OCI-LY1 (cell line): ENCODE data around the gene CYTH2.

Experiments used
- H2AFZ ChIP-seq: fragments of 200-600 bp; sonication (generic), shearing (Covaris generic); 2 replicates; pipeline ENCODE4 v1.6.0; 2014; ENCODE audit warnings: antibody characterized with exemption, mild to moderate bottlenecking, low read length
- H3F3A ChIP-seq: fragments of 200-600 bp; sonication (generic), shearing (Covaris generic); 2 replicates; pipeline ENCODE4 v1.6.0; 2014; ENCODE audit warnings: mild to moderate bottlenecking, antibody characterized with exemption, low read length, moderate library complexity; ENCODE audit not compliant: insufficient read depth
- H3K27ac ChIP-seq: fragments of 200-600 bp; sonication (generic); 2 replicates; pipeline ENCODE4 v1.5.1; 2014; ENCODE audit warnings: low read length, mixed run types, mild to moderate bottlenecking, low read depth; ENCODE audit not compliant: poor library complexity, severe bottlenecking
- H3K27me3 ChIP-seq: fragments of 200-600 bp; sonication (generic); 2 replicates; pipeline ENCODE4 v1.6.0; 2014; ENCODE audit warnings: antibody characterized with exemption, mild to moderate bottlenecking, low read length, moderate library complexity; ENCODE audit not compliant: insufficient read depth
- H3K36me3 ChIP-seq: fragments of 200-600 bp; sonication (generic); 2 replicates; pipeline ENCODE4 v1.6.1; 2014; ENCODE audit warnings: mild to moderate bottlenecking, antibody characterized with exemption, low read length, moderate library complexity, mixed read lengths; ENCODE audit not compliant: insufficient read depth
- H3K4me1 ChIP-seq: fragments of 200-600 bp; sonication (generic); 2 replicates; pipeline ENCODE4 v1.5.1; 2014; ENCODE audit warnings: mild to moderate bottlenecking, low read length, moderate library complexity; ENCODE audit not compliant: insufficient read depth, severe bottlenecking
- H3K4me2 ChIP-seq: fragments of 200-600 bp; sonication (generic), shearing (Covaris generic); 2 replicates; pipeline ENCODE4 v1.6.1; 2014; ENCODE audit warnings: low read length
- H3K4me3 ChIP-seq: fragments of 200-600 bp; sonication (generic); 2 replicates; pipeline ENCODE4 v1.5.1; 2014; ENCODE audit warnings: low read length, low read depth, mild to moderate bottlenecking, mixed read lengths; ENCODE audit not compliant: poor library complexity, severe bottlenecking
- H3K79me2 ChIP-seq: fragments of 200-600 bp; shearing (Covaris generic); 2 replicates; pipeline ENCODE4 v1.6.1; 2016; ENCODE audit warnings: mixed run types, low read length, mixed read lengths; ENCODE audit not compliant: insufficient read depth
- H3K9ac ChIP-seq: fragments of 200-600 bp; sonication (generic), shearing (Covaris generic); 2 replicates; pipeline ENCODE4 v1.6.1; 2014; ENCODE audit warnings: mild to moderate bottlenecking, low read length, mixed read lengths
- H3K9me2 ChIP-seq: fragments of 200-600 bp; sonication (generic), shearing (Covaris generic); 2 replicates; pipeline ENCODE4 v1.6.1; 2014; ENCODE audit warnings: low read depth, mild to moderate bottlenecking, low read length, mixed read lengths
- H3K9me3 ChIP-seq: fragments of 200-600 bp; shearing (Covaris generic); 2 replicates; pipeline ENCODE4 v1.6.1; 2014; ENCODE audit warnings: low read length, mixed read lengths
- H4K20me1 ChIP-seq: fragments of 200-600 bp; sonication (generic), shearing (Covaris generic); 2 replicates; pipeline ENCODE4 v1.6.0; 2016; ENCODE audit warnings: mild to moderate bottlenecking, low read length; ENCODE audit not compliant: insufficient read depth
- EZH2 ChIP-seq: fragments of 200-600 bp; sonication (generic), shearing (Covaris generic); IDR thresholded peaks from 2 replicates; pipeline ENCODE4 v1.8.0; 2017; ENCODE audit warnings: borderline replicate concordance, mixed run types, mild to moderate bottlenecking, antibody characterized with exemption, low read length, moderate library complexity, mixed read lengths
- TF ChIP-seq, protein P1 (sequence below): fragments of 200-600 bp; sonication (generic), shearing (Covaris generic); IDR thresholded peaks from 2 replicates; pipeline ENCODE4 v1.5.1; 2017; ENCODE audit warnings: mild to moderate bottlenecking, antibody characterized with exemption, low read length, moderate library complexity, mixed read lengths

The CYTH2 gene

DNA sequence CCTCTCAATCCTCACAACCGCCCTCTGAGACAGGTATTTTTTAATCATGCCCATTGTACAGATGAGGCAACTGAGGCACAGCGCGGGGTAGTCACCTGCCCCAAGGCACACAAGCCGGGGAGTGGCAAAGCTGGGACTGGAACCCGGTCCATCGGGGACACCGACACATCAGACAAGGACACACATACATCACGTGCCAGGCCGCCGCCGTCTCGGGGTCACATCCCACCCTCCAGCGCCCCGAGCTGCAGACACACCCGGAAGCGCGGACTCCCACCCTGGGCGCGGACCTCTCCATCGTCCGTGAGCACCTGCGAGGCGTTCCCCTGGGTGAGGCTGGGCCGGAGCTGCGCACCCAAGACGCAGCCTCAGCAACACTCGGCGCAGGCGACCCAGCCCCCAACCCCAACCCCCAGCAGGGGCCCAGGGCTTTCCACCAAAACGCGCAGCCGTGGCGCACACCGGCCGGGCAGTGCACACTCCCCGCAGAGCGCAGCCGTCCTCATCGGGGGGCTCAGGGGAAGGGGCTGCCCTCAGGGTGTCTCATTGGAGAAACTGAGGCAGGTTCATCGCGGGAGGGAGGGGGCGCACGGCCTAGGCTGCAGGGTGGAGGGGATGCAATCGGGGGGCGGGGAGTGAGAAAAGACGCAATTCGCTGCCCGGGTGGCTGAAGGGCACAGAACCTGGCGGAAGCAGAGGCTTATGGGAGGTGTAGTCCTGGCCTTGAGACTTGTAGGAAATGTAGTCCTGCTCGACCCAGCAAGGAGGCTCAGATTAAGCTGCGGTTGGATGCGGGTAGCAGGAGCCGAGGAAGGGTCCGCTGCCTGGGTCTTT is 44.3 kb downstream of the CYTH2 start:
- no peaks in the 10 kb centered on the region for H3F3A ChIP-seq
- TF ChIP-seq EZH2: no peak
- TF ChIP-seq, protein P1, sequence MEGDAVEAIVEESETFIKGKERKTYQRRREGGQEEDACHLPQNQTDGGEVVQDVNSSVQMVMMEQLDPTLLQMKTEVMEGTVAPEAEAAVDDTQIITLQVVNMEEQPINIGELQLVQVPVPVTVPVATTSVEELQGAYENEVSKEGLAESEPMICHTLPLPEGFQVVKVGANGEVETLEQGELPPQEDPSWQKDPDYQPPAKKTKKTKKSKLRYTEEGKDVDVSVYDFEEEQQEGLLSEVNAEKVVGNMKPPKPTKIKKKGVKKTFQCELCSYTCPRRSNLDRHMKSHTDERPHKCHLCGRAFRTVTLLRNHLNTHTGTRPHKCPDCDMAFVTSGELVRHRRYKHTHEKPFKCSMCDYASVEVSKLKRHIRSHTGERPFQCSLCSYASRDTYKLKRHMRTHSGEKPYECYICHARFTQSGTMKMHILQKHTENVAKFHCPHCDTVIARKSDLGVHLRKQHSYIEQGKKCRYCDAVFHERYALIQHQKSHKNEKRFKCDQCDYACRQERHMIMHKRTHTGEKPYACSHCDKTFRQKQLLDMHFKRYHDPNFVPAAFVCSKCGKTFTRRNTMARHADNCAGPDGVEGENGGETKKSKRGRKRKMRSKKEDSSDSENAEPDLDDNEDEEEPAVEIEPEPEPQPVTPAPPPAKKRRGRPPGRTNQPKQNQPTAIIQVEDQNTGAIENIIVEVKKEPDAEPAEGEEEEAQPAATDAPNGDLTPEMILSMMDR: no peak
- H3K9me3 ChIP-seq: no peaks in the 10 kb centered on the region
- peak overlapping the region; percentile 79 for H3K4me3 ChIP-seq
- H3K4me1 ChIP-seq: peaks cover 24% of the 10 kb centered on the region
- peak overlapping the region; percentile 87 for H2AFZ ChIP-seq
- no peaks in the 10 kb centered on the region; the same call in 1 of the 2 replicates for H3K27me3 ChIP-seq
- H3K9me2 ChIP-seq: no peaks in the 10 kb centered on the region
- peak overlapping the region; percentile 72 for H3K9ac ChIP-seq
- peak overlapping the region; percentile 88 for H3K4me2 ChIP-seq
- no peaks in the 10 kb centered on the region for H3K79me2 ChIP-seq
- no peaks in the 10 kb centered on the region for H3K36me3 ChIP-seq
- no peaks in the 10 kb centered on the region for H4K20me1 ChIP-seq
- no peak overlapping the region for H3K27ac ChIP-seq

DNA sequence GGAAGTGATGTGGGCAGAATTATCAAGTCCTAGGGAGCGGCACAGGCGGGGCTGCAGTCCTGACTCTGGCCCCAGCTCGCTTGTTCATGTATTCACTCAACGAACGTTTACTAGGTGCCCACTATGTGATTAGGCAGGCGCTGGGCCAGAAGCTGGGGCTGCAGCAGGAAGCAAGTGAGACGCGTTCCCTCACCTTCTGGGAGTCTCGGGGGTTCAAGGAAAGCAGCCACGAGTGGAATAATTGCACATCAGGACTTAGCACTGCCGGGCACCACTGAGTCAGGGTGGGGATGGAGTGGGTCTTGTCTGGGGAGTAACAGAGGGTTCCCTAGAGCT is 44.9 kb downstream of the CYTH2 start:
- Histone ChIP-seq H3K27me3 (no peaks in the 10 kb centered on the region; the same call in 1 of the 2 replicates), H3K9me2 (no peaks in the 10 kb centered on the region), H3K9ac (peak overlapping the region; percentile 72; the same call in 1 of the 2 replicates), H3F3A (no peaks in the 10 kb centered on the region), H2AFZ (peak overlapping the region; percentile 87), H3K9me3 (no peaks in the 10 kb centered on the region), H3K36me3 (no peaks in the 10 kb centered on the region), H3K4me1 (peaks cover 24% of the 10 kb centered on the region), H4K20me1 (no peaks in the 10 kb centered on the region), H3K27ac (no peak overlapping the region), H3K4me2 (peak overlapping the region; percentile 88), H3K4me3 (peak overlapping the region; percentile 79), H3K79me2 (no peaks in the 10 kb centered on the region)
- TF ChIP-seq, protein P1: no peak
- no peak for TF ChIP-seq EZH2

DNA sequence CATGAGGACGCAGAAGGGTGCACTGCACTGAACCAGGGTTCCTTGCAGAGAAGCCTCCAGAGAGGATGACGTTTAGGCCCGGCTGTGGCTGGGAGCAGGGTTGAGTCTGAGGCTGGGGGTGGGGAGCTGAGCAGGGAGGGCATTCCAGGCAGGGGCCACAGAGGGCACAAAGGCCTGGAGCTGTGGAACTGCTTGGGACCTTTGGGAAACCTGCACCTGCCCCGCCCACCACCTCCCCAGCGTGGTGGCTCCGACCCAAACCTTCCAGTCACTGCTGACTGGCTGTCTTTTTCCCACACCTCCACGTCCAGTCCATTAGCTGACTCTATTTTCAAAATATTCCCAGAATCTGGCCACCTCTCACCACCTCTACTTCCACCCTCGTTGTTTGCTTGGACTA is 47.4 kb downstream of the CYTH2 start:
- no peaks in the 10 kb centered on the region for H3K79me2 ChIP-seq
- H3F3A ChIP-seq: no peaks in the 10 kb centered on the region
- no peaks in the 10 kb centered on the region for H3K9me2 ChIP-seq
- H2AFZ ChIP-seq: no peak overlapping the region
- no peaks in the 10 kb centered on the region for H3K9me3 ChIP-seq
- H3K4me2 ChIP-seq: no peak overlapping the region
- TF ChIP-seq EZH2: no peak
- TF ChIP-seq, protein P1: no peak
- peaks cover 19% of the 10 kb centered on the region for H3K4me1 ChIP-seq
- no peak overlapping the region for H3K4me3 ChIP-seq
- no peaks in the 10 kb centered on the region; the same call in 1 of the 2 replicates for H3K27me3 ChIP-seq
- no peaks in the 10 kb centered on the region for H4K20me1 ChIP-seq
- H3K36me3 ChIP-seq: no peaks in the 10 kb centered on the region
- H3K27ac ChIP-seq: no peak overlapping the region
- no peak overlapping the region for H3K9ac ChIP-seq
